ENCODE data around the gene NHP2.
A peak's percentile ranks its signal among the peaks of the same experiment; 100 is the strongest.

NHP2 gene

DNA sequence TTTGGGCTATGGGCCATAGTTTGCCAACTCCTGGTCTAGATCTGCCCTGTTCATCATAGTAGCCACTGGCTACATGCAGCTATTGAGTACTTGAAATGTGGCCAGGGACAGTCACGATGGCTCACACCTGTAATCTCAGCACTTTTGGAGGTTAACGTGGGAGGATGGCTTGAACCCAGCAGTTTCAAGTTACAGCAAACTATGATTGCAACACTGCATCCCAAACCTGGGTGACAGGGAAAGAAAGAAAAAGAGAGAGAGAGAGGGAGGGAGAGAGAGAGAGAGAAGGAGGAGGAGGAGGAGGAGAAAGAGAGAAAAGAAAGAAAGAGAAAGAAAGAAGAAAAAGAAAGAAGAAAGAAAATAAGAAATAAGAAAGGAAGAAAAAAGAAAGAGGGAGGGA, 38.6 kb upstream of the NHP2 start:
- no peak overlapping the region for H3K4me3 ChIP-seq (ENCODE audit: low read length)
- H3K36me3 ChIP-seq (ENCODE audit: insufficient read depth, low read length) = no peaks in the 10 kb centered on the region
- no peaks in the 10 kb centered on the region for H3K4me1 ChIP-seq (ENCODE audit: insufficient read depth, low read length)
- H2AFZ ChIP-seq (ENCODE audit: low read depth, low read length) = no peak overlapping the region
- H3K27me3 ChIP-seq (ENCODE audit: insufficient read depth, low read length) = peaks cover 6% of the 10 kb centered on the region
- peaks cover 2% of the 10 kb centered on the region for H3K9me3 ChIP-seq (ENCODE audit: low read length)

DNA sequence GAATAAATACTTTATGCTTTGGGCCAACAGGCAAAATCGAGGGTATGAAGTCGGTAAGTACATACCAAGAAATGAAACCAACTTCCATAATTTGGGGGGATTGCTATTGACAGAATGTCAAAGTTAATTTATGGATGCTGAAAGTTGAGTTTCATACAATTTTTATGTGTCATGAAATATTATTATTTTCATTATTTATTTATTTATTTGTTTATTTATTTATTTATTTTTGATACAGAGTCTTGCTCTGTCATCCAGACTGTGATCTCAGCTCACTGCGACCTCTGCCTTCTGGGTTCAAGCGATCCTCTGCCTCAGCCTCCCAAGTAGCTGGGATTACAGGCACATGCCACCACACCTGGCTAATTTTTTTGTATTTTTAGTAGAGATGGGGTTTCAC, 38.0 kb upstream of the NHP2 start:
- Histone ChIP-seq H3K4me3 (ENCODE audit: low read length) (no peak overlapping the region), H3K36me3 (ENCODE audit: insufficient read depth, low read length) (no peaks in the 10 kb centered on the region), H3K4me1 (ENCODE audit: insufficient read depth, low read length) (no peaks in the 10 kb centered on the region), H3K9me3 (ENCODE audit: low read length) (peaks cover 2% of the 10 kb centered on the region), H2AFZ (ENCODE audit: low read depth, low read length) (no peak overlapping the region), H3K27me3 (ENCODE audit: insufficient read depth, low read length) (peaks cover 6% of the 10 kb centered on the region)

DNA sequence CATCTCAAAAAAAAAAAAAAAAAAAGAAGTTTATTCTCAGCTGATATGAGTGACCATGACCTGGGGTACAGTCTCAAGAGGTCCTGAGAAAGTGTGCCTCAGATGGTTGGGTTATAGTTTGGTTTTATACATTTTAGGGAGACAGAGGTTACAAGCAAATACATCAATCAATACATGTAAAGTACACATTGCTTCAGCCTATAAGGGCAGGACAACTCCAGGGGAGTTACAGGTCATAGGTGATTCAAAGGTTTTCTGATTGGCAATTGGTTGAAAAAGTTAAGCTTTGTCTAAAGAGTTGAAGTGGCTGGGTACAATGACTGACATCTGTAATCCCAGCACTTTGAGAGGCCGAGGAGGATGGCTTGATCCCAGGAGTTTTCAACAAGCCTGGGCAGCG, 35.7 kb upstream of the NHP2 start:
- Histone ChIP-seq H3K27me3 (ENCODE audit: insufficient read depth, low read length) (peaks cover 3% of the 10 kb centered on the region), H2AFZ (ENCODE audit: low read depth, low read length) (no peak overlapping the region), H3K4me1 (ENCODE audit: insufficient read depth, low read length) (no peaks in the 10 kb centered on the region), H3K36me3 (ENCODE audit: insufficient read depth, low read length) (no peaks in the 10 kb centered on the region), H3K9me3 (ENCODE audit: low read length) (no peaks in the 10 kb centered on the region), H3K4me3 (ENCODE audit: low read length) (no peak overlapping the region)

DNA sequence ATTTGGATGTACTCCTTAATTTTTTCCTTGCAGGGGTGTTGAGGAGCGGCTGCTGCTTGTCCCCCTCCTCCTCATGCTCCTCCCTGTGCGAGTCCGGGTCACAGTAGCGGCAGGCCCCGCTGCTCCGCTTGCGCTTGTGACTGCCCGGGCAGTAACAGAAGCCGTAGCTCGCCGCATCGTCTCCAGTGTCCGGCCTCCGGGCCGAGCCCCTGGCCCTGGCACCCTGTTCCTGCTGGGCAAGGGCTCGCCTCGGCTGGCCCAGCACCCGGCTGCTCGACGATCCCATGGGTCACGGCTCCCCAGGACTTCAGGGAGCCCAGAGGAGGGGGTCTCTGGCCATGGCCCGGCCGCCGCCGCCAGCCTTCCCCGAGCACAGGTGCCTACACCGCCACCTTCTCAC, 33.3 kb upstream of the NHP2 start, which contains the start of gene GMCL2:
Gene GMCL2 (minus strand): TSS at position 358 of the 400 bp plus-strand sequence. CDS start 72 bp downstream, at position 286.
- Histone ChIP-seq H2AFZ (ENCODE audit: low read depth, low read length) (no peak within 1 kb of the TSS), H3K9me3 (ENCODE audit: low read length) (no peaks in the 10 kb centered on the region), H3K27me3 (ENCODE audit: insufficient read depth, low read length) (no peaks in the 10 kb centered on the region), H3K4me3 (ENCODE audit: low read length) (no peak within 1 kb of the TSS), H3K36me3 (ENCODE audit: insufficient read depth, low read length) (no peaks in the 10 kb centered on the region), H3K4me1 (ENCODE audit: insufficient read depth, low read length) (no peaks in the 10 kb centered on the region)

DNA sequence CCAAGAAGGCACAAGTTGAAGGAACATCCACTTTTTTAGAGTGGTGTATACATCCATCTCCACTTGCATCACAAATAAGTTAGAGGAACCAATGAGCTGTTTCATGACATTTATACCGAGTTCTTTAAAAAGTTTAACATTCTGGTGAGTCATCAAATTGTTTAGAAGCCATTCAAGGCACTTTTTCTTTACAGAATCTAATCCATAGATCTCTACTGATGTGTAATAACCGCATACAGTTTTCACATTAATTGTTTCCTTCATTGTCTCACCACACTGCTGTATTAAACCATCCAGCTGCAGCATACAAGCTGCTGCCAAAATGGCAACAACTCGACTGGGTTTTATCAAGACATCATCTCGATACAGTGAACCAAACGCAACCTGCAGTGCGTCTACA, 32.7 kb upstream of the NHP2 start:
- Histone ChIP-seq H3K36me3 (ENCODE audit: insufficient read depth, low read length) (no peaks in the 10 kb centered on the region), H3K4me1 (ENCODE audit: insufficient read depth, low read length) (no peaks in the 10 kb centered on the region), H3K27me3 (ENCODE audit: insufficient read depth, low read length) (no peaks in the 10 kb centered on the region), H2AFZ (ENCODE audit: low read depth, low read length) (no peak overlapping the region), H3K9me3 (ENCODE audit: low read length) (no peaks in the 10 kb centered on the region), H3K4me3 (ENCODE audit: low read length) (no peak overlapping the region)

DNA sequence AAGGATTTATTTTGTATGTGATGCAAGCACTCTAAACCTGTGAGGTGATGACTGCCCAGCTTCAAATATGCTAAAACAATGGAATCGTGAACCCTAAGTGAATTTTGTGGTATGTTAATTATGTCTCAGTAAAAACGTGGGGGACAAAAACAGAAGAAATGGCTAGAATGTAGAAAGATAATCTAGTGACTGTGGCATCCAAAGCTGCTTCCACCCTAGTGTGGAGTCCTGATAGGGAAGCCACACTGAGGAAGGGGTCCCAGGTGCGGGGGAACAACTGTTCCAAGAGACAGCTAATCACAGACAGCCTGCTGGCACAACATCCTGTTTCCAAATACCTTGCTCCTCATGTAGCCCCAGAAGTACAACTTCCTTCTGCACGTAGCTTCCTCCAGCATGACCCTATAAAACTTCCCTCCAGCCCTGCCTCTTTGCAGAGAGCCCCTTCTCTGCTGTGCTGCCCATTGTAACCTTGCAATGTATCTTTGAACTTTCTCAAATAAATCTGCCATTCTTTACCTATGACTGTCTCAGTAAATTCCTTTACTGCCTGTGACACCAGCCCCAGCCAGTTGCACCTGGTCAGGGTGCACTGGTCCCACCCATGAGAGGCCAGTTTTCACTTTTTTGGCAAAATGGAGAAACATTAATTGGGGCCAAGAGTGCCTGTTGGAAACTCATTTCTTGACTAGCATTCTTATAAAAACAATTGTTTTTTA, 28.6 kb upstream of the NHP2 start:
- Histone ChIP-seq H3K27me3 (ENCODE audit: insufficient read depth, low read length) (no peaks in the 10 kb centered on the region), H3K9me3 (ENCODE audit: low read length) (no peaks in the 10 kb centered on the region), H3K36me3 (ENCODE audit: insufficient read depth, low read length) (no peaks in the 10 kb centered on the region), H3K4me3 (ENCODE audit: low read length) (no peak overlapping the region), H2AFZ (ENCODE audit: low read depth, low read length) (no peak overlapping the region), H3K4me1 (ENCODE audit: insufficient read depth, low read length) (no peaks in the 10 kb centered on the region)

DNA sequence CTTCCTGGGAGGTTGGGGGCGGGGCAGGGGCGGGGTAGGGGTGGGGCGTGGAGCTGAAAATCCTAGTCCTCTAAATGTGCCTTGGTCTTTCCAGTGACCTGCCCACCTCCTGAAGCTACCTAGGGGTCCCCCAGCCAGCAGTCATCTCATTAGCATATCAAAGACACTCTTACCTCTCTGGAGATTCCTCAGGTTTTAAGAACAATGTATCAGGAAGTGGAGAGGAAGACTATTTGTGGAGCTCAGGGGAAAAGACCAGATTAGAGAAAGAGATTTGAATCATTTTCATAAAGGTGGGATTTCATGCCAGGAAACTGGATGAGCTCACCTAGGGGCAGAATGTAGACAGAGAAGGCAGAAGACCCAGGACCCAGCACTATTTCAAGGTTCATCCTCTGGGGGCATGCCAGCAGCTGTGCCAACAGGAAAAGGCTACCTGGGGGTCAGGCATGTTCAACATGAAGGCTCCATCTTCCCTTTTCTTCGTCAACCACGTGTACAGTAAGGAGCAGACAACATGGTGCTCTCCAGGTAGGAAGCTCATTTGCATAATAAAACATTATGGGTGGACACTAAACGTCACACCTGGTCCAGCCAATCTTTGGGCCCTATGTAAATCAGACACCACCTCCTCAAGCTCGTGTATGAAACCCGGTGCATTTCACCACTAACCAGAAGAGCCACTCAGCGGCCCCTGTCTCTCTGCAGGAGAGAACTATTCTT, 26.6 kb upstream of the NHP2 start:
- no peaks in the 10 kb centered on the region for H3K27me3 ChIP-seq (ENCODE audit: insufficient read depth, low read length)
- H3K9me3 ChIP-seq (ENCODE audit: low read length) = no peaks in the 10 kb centered on the region
- no peaks in the 10 kb centered on the region for H3K4me1 ChIP-seq (ENCODE audit: insufficient read depth, low read length)
- H3K4me3 ChIP-seq (ENCODE audit: low read length) = no peak overlapping the region
- no peak overlapping the region for H2AFZ ChIP-seq (ENCODE audit: low read depth, low read length)
- no peaks in the 10 kb centered on the region for H3K36me3 ChIP-seq (ENCODE audit: insufficient read depth, low read length)

DNA sequence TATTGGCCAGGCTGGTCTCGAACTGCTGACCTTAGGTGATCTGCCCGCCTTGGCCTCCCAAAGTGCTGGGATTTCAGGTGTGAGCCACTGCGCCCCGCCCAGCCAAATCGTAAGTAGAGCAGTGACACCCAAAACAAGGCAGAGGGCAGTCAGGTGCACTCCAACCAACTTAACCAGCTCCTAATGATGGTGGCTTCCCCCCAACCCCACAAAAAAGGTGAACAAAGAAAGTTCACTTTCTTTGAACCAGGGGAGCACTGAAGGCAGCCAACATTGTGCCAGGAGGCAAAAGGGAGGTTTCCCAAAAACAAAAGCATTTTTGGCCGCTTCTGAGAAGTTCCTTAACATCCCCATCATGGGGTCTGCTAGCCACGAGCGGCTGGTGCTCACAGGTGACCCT, 23.9 kb upstream of the NHP2 start:
- Histone ChIP-seq H3K4me1 (ENCODE audit: insufficient read depth, low read length) (no peaks in the 10 kb centered on the region), H3K27me3 (ENCODE audit: insufficient read depth, low read length) (no peaks in the 10 kb centered on the region), H3K9me3 (ENCODE audit: low read length) (no peaks in the 10 kb centered on the region), H2AFZ (ENCODE audit: low read depth, low read length) (no peak overlapping the region), H3K36me3 (ENCODE audit: insufficient read depth, low read length) (no peaks in the 10 kb centered on the region), H3K4me3 (ENCODE audit: low read length) (no peak overlapping the region)

DNA sequence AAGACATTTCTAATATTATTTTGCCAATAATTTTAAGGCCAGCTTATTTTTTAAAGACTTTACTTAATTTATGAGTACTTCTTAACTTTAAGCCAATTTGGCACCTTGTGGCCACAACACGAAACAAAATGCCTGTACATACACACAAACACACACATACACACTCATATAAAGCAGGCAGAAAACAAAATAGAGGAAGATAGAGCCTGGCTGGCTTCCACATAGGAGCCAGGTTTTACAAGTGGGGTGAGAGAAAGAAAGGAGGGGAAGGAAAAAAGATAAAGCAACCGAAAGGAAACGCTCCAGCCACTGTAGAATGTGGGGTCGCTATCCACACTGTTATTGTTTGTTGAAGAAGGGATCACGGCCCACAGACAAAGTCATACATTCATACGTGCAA, 23.1 kb upstream of the NHP2 start:
- H3K4me1 ChIP-seq (ENCODE audit: insufficient read depth, low read length) = no peaks in the 10 kb centered on the region
- no peak overlapping the region for H3K4me3 ChIP-seq (ENCODE audit: low read length)
- no peaks in the 10 kb centered on the region for H3K27me3 ChIP-seq (ENCODE audit: insufficient read depth, low read length)
- H3K36me3 ChIP-seq (ENCODE audit: insufficient read depth, low read length) = no peaks in the 10 kb centered on the region
- no peaks in the 10 kb centered on the region for H3K9me3 ChIP-seq (ENCODE audit: low read length)
- no peak overlapping the region for H2AFZ ChIP-seq (ENCODE audit: low read depth, low read length)

DNA sequence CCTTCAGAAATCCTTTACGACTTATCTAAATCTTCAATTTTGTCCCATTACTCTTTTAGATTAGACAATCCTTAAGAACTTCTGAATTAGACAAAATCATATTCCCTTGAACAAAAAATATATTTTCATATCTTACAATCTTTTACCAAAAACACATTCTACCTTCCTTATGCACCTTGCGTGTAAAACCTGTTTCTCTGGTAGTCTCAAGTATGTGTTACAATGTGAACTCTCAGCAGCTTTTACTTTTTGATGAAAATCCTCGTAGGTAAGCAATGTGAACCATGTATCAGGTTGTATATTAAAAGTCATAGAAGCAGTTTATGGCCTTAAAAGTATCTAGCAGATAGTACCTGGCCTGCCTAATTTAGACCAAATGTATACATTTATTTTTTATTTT, 20.8 kb upstream of the NHP2 start:
- no peak overlapping the region for H3K4me3 ChIP-seq (ENCODE audit: low read length)
- H3K9me3 ChIP-seq (ENCODE audit: low read length) = no peaks in the 10 kb centered on the region
- no peak overlapping the region for H2AFZ ChIP-seq (ENCODE audit: low read depth, low read length)
- H3K27me3 ChIP-seq (ENCODE audit: insufficient read depth, low read length) = no peaks in the 10 kb centered on the region
- H3K4me1 ChIP-seq (ENCODE audit: insufficient read depth, low read length) = peaks cover 3% of the 10 kb centered on the region
- no peaks in the 10 kb centered on the region for H3K36me3 ChIP-seq (ENCODE audit: insufficient read depth, low read length)

DNA sequence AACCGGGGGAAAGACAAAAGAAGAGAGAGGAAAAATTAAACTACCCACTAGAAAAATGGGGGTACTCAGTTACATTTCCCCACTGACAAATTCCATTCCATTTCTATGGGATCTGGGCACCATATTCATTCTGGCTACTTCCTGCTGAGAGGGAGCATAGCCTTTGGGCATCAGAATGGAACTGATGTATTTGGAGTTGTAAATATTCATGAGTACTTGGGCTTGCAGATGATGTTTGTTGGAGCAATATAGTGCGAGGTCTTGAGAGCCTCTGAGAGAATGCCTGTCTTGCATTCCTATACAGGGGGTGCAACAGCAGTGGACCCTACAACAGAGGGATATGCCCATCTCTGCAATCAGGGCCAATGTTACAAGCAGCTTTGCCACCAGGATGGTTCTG, 16.8 kb upstream of the NHP2 start:
- H3K27me3 ChIP-seq (ENCODE audit: insufficient read depth, low read length) = no peaks in the 10 kb centered on the region
- H3K36me3 ChIP-seq (ENCODE audit: insufficient read depth, low read length) = no peaks in the 10 kb centered on the region
- no peak overlapping the region for H2AFZ ChIP-seq (ENCODE audit: low read depth, low read length)
- H3K9me3 ChIP-seq (ENCODE audit: low read length) = no peaks in the 10 kb centered on the region
- H3K4me1 ChIP-seq (ENCODE audit: insufficient read depth, low read length) = peaks cover 3% of the 10 kb centered on the region
- H3K4me3 ChIP-seq (ENCODE audit: low read length) = no peak overlapping the region

DNA sequence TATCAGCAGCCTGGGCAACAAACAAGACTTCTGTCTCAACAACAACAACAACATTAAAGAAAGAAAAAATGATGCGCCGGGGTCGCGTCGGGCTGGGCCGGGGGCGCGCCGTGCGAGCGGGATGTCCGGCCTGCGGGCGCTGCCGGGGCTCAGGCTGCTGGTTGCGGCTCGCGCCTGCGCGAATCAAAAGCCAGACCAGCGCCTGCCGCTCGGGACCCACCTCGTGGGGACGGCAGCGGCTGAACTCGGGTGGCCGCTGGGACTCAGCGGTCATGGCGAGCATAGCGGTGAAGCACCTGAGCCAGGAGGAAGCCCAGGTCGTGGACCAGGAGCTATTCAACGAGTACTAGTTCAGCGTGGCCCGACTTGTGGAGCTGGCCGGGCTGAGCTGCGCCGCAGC, 11.9 kb upstream of the NHP2 start:
- no peaks in the 10 kb centered on the region for H3K9me3 ChIP-seq (ENCODE audit: low read length)
- peaks cover 5% of the 10 kb centered on the region for H3K4me1 ChIP-seq (ENCODE audit: insufficient read depth, low read length)
- H3K36me3 ChIP-seq (ENCODE audit: insufficient read depth, low read length) = no peaks in the 10 kb centered on the region
- H3K27me3 ChIP-seq (ENCODE audit: insufficient read depth, low read length) = no peaks in the 10 kb centered on the region
- no peak overlapping the region for H2AFZ ChIP-seq (ENCODE audit: low read depth, low read length)
- no peak overlapping the region for H3K4me3 ChIP-seq (ENCODE audit: low read length)

DNA sequence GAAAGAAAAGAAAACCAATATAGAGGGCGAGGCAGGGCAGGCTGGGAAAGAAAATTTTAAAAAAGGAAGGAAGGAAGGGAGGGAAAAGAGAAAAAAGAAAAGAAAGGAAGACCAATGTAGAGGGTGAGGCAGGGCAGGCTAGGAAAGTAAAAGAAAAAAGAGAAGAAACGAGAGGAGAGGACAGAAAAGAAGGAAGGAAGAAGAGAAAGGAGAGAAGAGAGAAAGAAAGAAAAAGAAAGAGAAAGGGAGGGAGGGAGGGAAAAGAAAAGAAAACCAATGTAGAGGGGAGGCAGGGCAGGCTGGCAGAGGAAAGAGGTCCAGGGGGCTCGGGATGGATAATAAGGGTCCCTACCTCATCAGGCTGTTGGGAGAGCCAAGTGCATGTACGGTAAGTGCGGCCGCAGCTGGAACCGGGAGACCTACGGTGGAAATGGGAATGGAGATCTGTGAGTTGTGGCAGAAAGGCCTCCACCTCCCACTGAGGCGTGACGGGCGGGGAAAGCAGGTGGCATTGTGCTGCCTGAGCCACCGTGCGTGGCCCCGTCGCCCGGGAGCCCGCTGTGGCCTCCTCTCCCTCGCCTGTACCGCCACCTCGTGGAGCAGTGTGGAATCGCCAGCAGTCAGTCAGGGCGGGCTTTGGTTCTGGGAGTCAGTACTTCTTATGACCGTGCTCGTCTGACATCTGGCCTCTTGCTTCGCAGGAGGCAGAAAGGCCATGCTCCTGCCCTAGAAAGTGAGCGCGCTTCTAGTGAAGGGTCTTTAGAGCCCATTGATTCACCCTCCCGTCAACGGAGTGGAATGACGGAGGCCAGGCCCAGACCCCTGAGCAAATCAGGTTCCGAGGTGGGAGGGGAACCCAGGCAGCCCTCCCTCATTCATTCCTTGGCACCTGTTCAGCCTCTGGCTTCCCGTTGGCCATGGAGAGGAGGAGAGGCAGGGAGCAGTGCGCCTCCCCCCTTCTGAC, 10.4 kb upstream of the NHP2 start:
- H3K4me1 ChIP-seq (ENCODE audit: insufficient read depth, low read length) = peaks cover 5% of the 10 kb centered on the region
- peak overlapping the region; percentile 71 for H2AFZ ChIP-seq (ENCODE audit: low read depth, low read length)
- H3K27me3 ChIP-seq (ENCODE audit: insufficient read depth, low read length) = no peaks in the 10 kb centered on the region
- peak overlapping the region; percentile 26 for H3K4me3 ChIP-seq (ENCODE audit: low read length)
- H3K36me3 ChIP-seq (ENCODE audit: insufficient read depth, low read length) = no peaks in the 10 kb centered on the region
- H3K9me3 ChIP-seq (ENCODE audit: low read length) = no peaks in the 10 kb centered on the region

Data from neuron (in vitro differentiated cells).